Adrenal gland (tissue), 12 donors: ENCODE results near the gene RNF186. TPM values are rescaled to one million over a fixed set of nuclear protein-coding genes. Genes with fewer than 3 reads are reported as not detected.
"Not testable (repeated sequence)": the region's sequence is repeated elsewhere in the genome, so short reads cannot be mapped to it uniquely, and the experiment has no call there.

ENCODE experiments used
- DNase-seq, 7 donors: peaks; one replicate each; pipeline ENCODE4 v3.0.0-alpha.2; 2019 to 2020
- H3K27ac ChIP-seq, 5 donors: fragments of 200-600 bp; sonication (generic) in 4 of 5; 1 replicate in 3 of 5; 2 replicates in 2 of 5; pipeline versions ENCODE4 v1.5.1 to v1.8.0; 2016 to 2020; ENCODE audit warnings: mild to moderate bottlenecking in 1 of 5
- H3K27me3 ChIP-seq: fragments of 200-600 bp; 2 replicates; pipeline ENCODE4 v1.8.0; 2021
- H3K36me3 ChIP-seq, 2 donors: fragments of 200-600 bp; replicated peaks in 1 of 2; 1 replicate in 1 of 2; 2 replicates in 1 of 2; pipeline versions ENCODE4 v1.5.1 to v1.8.0; 2018 to 2022
- H3K4me1 ChIP-seq, 2 donors: fragments of 200-600 bp; replicated peaks in 1 of 2; 1 replicate in 1 of 2; 2 replicates in 1 of 2; pipeline versions ENCODE4 v1.5.1 to v1.8.0; 2018 to 2021
- H3K4me3 ChIP-seq, 4 donors: fragments of 200-600 bp; sonication (generic) in 3 of 4; one replicate each; pipeline ENCODE4 v1.5.1; 2016 to 2018
- H3K9me3 ChIP-seq, 3 donors: fragments of 200-600 bp; sonication (generic) in 1 of 3; replicated peaks in 1 of 3; 1 replicate in 2 of 3; 2 replicates in 1 of 3; pipeline versions ENCODE4 v1.5.1 to v1.8.0; 2016 to 2021
- CTCF ChIP-seq, 6 experiments: fragments of 450-650 bp in 4 of 6; fragments of 200-600 bp in 2 of 6; sonication (generic) in 1 of 6; IDR thresholded peaks; 1 replicate in 5 of 6; 2 replicates in 1 of 6; pipeline versions ENCODE4 v1.5.1 to v1.8.0; 2016 to 2021; ENCODE audit warnings: antibody characterized with exemption in 6 of 6, mild to moderate bottlenecking in 2 of 6, moderate library complexity in 1 of 6
- POLR2A ChIP-seq, 2 donors: fragments of 450-650 bp; IDR thresholded peaks; one replicate each; pipeline ENCODE4 v1.6.1; 2017; ENCODE audit warnings: antibody characterized with exemption in 2 of 2, mild to moderate bottlenecking in 2 of 2, moderate library complexity in 1 of 2
- WGBS, 4 donors: extraction: QIAGEN DNeasy Blood & Tissue Kit in 2 of 4; methylation state at CpG; one replicate each; pipeline versions ENCODE4 v1.1.5 to v1.1.7; 2013 to 2017; 5-methylcytosine and 5-hydroxymethylcytosine counted together
- intact Hi-C, 2 donors: fragments of 100-400 bp; cut with DNase I; formaldehyde crosslinking; loops; one replicate each; pipeline versions ENCODE4 v1.14.1 to v1.15.0; 2022 to 2023
- polyA plus RNA-seq, 3 donors: library from polyadenylated mRNA; stranded (reverse); fragments of 200-250 nt in 2 of 3; fragments of 350-450 nt in 1 of 3; fragmentation: Illumina TruSeq in 1 of 3; extraction: RNeasy Lipid Tissue Mini Kit (QIAGEN cat#74804) in 1 of 3; gene quantifications; one replicate each; pipeline ENCODE4 v1.2.3, GENCODE V29; 2013 to 2014
- total RNA-seq, 9 donors: library from RNA; depleted of rRNA in 4 of 9; stranded (reverse); fragments of >200 nt in 4 of 9; fragments of 120-200 nt in 1 of 9; fragmentation: NEBNext Ultra II Directional in 1 of 9; extraction: Animal tissue kit (Norgen Biotek cat#: 25700) in 1 of 9; gene quantifications; one replicate each; pipeline versions ENCODE4 v1.1.0 to v1.2.4, GENCODE V29; 2013 to 2023
- donor health status: healthy with polysubstance abuse.
- donor health status: Bipolar disorder and iron deficiency.
- donor health status: DM: yes; HTN: yes; CAD: no.
- donor health status: DM: no; HTN: no; CAD: no.
- donor health status: DM: no; HTN: no; CAD: no.
- donor health status: DM: yes; HTN: yes; CAD: no.

Gene RNF186
- total and polyA plus RNA-seq, 12 donors, result not detected

GRCh38 chr1:19818324-19818723, 3.2 kb upstream of the RNF186 start:
- intact Hi-C loops, result no loop called here
- whole genome bisulfite sequencing, 4 donors, result 74 to 88% (median 80%) methylated on average over 3 of the region's 3 CpGs
- Histone ChIP-seq H3K36me3 (no peaks in the 10 kb centered on the region), H3K9me3 (no peaks in the 10 kb centered on the region), H3K27me3 (no peaks in the 10 kb centered on the region), H3K4me3 (no peak overlapping the region), H3K4me1 (peaks cover 0 to 9% of the 10 kb centered on the region in 2 donors), H3K27ac (peak overlapping the region in 1 of 5 donors; percentile 41)
- no peak for DNase-seq
- no peak for TF ChIP-seq CTCF (IDR thresholded peaks at IDR 0.05)
- TF ChIP-seq POLR2A (IDR thresholded peaks at IDR 0.05), result no peak

GRCh38 chr1:19817160-19817559, 2.1 kb upstream of the RNF186 start:
- DNase-seq, result no peak
- Histone ChIP-seq H3K4me3 (no peak overlapping the region), H3K36me3 (no peaks in the 10 kb centered on the region), H3K4me1 (peaks cover 0 to 9% of the 10 kb centered on the region in 2 donors), H3K9me3 (no peaks in the 10 kb centered on the region), H3K27ac (no peak overlapping the region), H3K27me3 (no peaks in the 10 kb centered on the region)
- no peak for TF ChIP-seq CTCF (IDR thresholded peaks at IDR 0.05)
- TF ChIP-seq POLR2A (IDR thresholded peaks at IDR 0.05), result no peak
- intact Hi-C loops, result no loop called here
- WGBS, 4 donors, result 77 to 94% (median 87%) methylated on average over 5 of the region's 5 CpGs

GRCh38 chr1:19816737-19817086, 1.6 kb upstream of the RNF186 start:
- H3K36me3 ChIP-seq, H3K27me3 ChIP-seq, H3K4me1 ChIP-seq, intact Hi-C loops, H3K4me3 ChIP-seq, H3K9me3 ChIP-seq, H3K27ac ChIP-seq: not testable (repeated sequence)
- WGBS, 4 donors, result 44 to 77% (median 66%) methylated on average over 1 of the region's 1 CpG
- peak in 1 of 7 donors; percentile 11 for DNase-seq

GRCh38 chr1:19815801-19816736, 986 bp upstream of the RNF186 start:
- H3K36me3 ChIP-seq, result no peaks in the 10 kb centered on the region
- intact Hi-C loops, result no loop called here
- H3K4me1 ChIP-seq, result peaks cover 0 to 9% of the 10 kb centered on the region in 2 donors
- H3K27me3 ChIP-seq, result no peaks in the 10 kb centered on the region
- no peak for TF ChIP-seq POLR2A (IDR thresholded peaks at IDR 0.05)
- TF ChIP-seq CTCF (IDR thresholded peaks at IDR 0.05), result no peak
- DNase-seq, result peak in 6 of 7 donors; percentile 22 to 66 (median 55)
- 64 to 80% (median 73%) methylated on average over 12 to 15 of the region's 15 CpGs for WGBS, 4 donors
- H3K4me3 ChIP-seq, result no peak overlapping the region
- no peaks in the 10 kb centered on the region for H3K9me3 ChIP-seq
- no peak overlapping the region for H3K27ac ChIP-seq
